Measurements from ENCODE around the gene TNS3. TPM values are rescaled to one million over a fixed set of nuclear protein-coding genes. Genes with fewer than 3 reads are reported as not detected.

Gene TNS3
- total and polyA plus RNA-seq, 7 donors: 17.4 to 43.8 (median 28.8) TPM

DNA sequence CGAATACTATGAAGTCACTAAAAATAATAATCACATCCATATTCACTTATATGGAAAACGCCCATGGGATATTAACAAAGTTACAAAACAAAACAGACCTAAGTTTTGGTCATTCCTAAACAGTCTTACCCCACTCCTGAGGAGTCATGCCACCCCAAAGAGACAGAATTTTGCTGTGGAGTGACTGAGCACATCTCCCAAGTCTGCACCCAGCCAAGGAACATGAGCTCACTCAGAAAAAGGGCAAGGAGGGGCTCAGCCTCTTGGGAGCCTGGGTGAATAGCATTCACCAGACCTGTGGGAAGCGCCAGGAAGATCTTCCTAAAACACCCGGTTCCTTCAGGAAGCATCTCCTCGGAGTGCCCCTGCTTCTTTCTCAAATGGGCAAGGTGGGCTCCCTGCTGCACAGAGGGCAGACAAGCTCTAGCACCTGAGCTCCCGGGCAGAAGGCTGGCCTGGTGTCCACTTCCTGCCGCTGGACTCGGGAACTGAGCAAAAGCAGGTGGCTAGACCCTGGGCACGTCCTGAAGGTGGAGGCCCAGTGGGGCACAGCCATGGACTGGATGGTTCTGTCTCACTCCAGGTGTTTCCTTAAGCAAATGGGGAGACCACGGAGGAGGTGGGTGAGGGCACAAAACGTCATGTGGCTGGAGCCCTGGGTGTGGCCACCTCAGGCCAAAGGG is 31.0 kb downstream of the TNS3 start:
- intact Hi-C loops (cut with DNase I): no loop called here
- H3K4me3 ChIP-seq: no peak overlapping the region
- no peaks in the 10 kb centered on the region for H3K36me3 ChIP-seq
- H3K27me3 ChIP-seq: no peaks in the 10 kb centered on the region
- no peaks in the 10 kb centered on the region for H3K9me3 ChIP-seq
- H3K4me1 ChIP-seq: peaks cover 0 to 27% (median 16%) of the 10 kb centered on the region in 4 donors
- peak overlapping the region in 1 of 4 donors; percentile 63 for H3K27ac ChIP-seq
- 73 to 80% methylated on average over 11 of the region's 11 CpGs for WGBS, 2 donors
- TF ChIP-seq, protein P1, sequence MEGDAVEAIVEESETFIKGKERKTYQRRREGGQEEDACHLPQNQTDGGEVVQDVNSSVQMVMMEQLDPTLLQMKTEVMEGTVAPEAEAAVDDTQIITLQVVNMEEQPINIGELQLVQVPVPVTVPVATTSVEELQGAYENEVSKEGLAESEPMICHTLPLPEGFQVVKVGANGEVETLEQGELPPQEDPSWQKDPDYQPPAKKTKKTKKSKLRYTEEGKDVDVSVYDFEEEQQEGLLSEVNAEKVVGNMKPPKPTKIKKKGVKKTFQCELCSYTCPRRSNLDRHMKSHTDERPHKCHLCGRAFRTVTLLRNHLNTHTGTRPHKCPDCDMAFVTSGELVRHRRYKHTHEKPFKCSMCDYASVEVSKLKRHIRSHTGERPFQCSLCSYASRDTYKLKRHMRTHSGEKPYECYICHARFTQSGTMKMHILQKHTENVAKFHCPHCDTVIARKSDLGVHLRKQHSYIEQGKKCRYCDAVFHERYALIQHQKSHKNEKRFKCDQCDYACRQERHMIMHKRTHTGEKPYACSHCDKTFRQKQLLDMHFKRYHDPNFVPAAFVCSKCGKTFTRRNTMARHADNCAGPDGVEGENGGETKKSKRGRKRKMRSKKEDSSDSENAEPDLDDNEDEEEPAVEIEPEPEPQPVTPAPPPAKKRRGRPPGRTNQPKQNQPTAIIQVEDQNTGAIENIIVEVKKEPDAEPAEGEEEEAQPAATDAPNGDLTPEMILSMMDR (IDR thresholded peaks at IDR 0.05): no peak
- TF ChIP-seq POLR2A (IDR thresholded peaks at IDR 0.05) (no peak), EP300 (IDR thresholded peaks at IDR 0.05) (no peak), POLR2AphosphoS5 (IDR thresholded peaks at IDR 0.05) (no peak)
- DNase-seq: no peak

DNA sequence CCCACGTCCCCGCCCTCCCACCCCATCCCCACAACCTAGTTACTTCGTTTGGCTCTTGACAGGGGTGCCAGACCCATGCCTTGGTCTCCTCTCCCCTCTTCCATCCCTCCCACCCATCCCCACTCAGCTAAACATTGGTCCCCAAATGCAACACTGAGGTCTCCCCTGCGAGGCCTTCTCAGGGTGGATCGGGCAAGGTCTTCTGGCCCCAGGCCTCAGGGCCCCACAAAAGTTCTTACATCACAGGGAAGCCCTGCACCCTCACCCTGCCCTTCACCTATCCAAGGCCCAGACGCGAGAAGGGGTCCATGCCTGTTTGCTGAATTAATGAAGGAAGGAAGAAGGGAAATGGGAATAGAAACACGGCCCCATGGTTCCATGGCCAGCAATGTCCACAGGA is 32.0 kb downstream of the TNS3 start:
- TF ChIP-seq POLR2A (IDR thresholded peaks at IDR 0.05): no peak
- TF ChIP-seq, protein P1 (IDR thresholded peaks at IDR 0.05): no peak
- no peak for TF ChIP-seq EP300 (IDR thresholded peaks at IDR 0.05)
- TF ChIP-seq POLR2AphosphoS5 (IDR thresholded peaks at IDR 0.05): no peak
- H3K9me3 ChIP-seq: no peaks in the 10 kb centered on the region
- H3K4me3 ChIP-seq: no peak overlapping the region
- 89 to 95% methylated on average over 8 of the region's 8 CpGs for whole genome bisulfite sequencing, 2 donors
- intact Hi-C loops (cut with DNase I): no loop called here
- H3K27ac ChIP-seq: no peak overlapping the region
- no peaks in the 10 kb centered on the region for H3K27me3 ChIP-seq
- H3K4me1 ChIP-seq: peaks cover 0 to 27% (median 16%) of the 10 kb centered on the region in 4 donors
- no peak for DNase-seq
- no peaks in the 10 kb centered on the region for H3K36me3 ChIP-seq

DNA sequence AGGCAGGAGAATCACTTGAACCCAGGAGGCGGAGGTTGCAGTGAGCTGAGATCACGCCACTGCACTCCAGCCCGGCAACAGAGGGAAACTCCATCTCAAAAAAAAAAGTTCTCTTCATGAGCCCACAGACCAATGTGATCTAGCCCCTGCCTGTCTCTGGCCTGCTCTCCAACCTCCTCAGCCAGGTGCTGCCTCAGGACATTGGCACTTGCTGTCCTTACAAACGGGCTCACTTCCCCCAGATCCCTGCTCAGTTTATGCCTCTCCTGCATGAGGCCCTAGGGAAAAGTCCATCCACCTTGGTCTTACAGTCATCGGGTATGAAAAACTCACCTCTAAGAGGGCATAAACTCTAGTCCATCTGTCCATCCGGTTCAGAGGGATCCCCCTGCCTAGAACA is 32.5 kb downstream of the TNS3 start:
- WGBS, 2 donors: 92 to 95% methylated on average over 6 of the region's 6 CpGs
- TF ChIP-seq POLR2AphosphoS5 (IDR thresholded peaks at IDR 0.05) (no peak), POLR2A (IDR thresholded peaks at IDR 0.05) (no peak), EP300 (IDR thresholded peaks at IDR 0.05) (no peak)
- TF ChIP-seq, protein P1 (IDR thresholded peaks at IDR 0.05): no peak

DNA sequence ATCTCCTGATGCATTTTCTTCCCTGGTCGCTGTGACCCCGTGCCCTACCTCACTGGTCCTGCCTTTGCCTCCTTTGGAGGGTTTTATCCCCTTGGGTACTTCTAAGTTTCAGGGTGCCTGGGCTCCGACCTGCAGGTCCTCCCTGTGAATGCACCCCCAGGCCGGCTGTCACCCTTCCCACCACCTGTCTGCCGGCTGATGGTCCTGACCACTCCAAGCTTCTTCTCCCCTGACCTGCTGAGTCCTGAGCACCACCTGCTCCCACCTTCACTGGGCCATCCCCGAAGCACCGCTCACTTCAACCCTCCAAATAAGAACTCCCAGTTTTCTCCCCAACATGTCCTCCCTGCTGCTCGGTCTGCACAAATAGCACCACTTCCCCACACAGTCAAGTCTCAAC is 33.4 kb downstream of the TNS3 start:
- H3K4me3 ChIP-seq: no peak overlapping the region
- WGBS, 2 donors: 95 to 96% methylated on average over 8 of the region's 8 CpGs
- H3K4me1 ChIP-seq: peaks cover 0 to 27% (median 16%) of the 10 kb centered on the region in 4 donors
- intact Hi-C loops (cut with DNase I): no loop called here
- no peaks in the 10 kb centered on the region for H3K36me3 ChIP-seq
- H3K27me3 ChIP-seq: no peaks in the 10 kb centered on the region
- TF ChIP-seq POLR2AphosphoS5 (IDR thresholded peaks at IDR 0.05): no peak
- no peak for TF ChIP-seq POLR2A (IDR thresholded peaks at IDR 0.05)
- no peak for TF ChIP-seq EP300 (IDR thresholded peaks at IDR 0.05)
- TF ChIP-seq, protein P1 (IDR thresholded peaks at IDR 0.05): no peak
- no peak for DNase-seq
- no peak overlapping the region for H3K27ac ChIP-seq
- no peaks in the 10 kb centered on the region for H3K9me3 ChIP-seq

More for the DNA sequence above, 32.5 kb downstream of the TNS3 start:
- H3K4me1 ChIP-seq: peaks cover 0 to 27% (median 16%) of the 10 kb centered on the region in 4 donors
- no peak for DNase-seq
- no peak overlapping the region for H3K4me3 ChIP-seq
- intact Hi-C loops (cut with DNase I): no loop called here
- no peaks in the 10 kb centered on the region for H3K27me3 ChIP-seq
- no peaks in the 10 kb centered on the region for H3K36me3 ChIP-seq
- no peak overlapping the region for H3K27ac ChIP-seq
- H3K9me3 ChIP-seq: no peaks in the 10 kb centered on the region
